Endothelial cell of umbilical vein (primary cell): ENCODE data around the gene CLCN6.

Experiments used
- CTCF ChIP-seq, 2 donors: IDR thresholded peaks; 1 replicate in 1 of 2; 2 replicates in 1 of 2; pipeline ENCODE4 v1.5.1; 2011; ENCODE audit warnings: low read length in 2 of 2, mild to moderate bottlenecking in 2 of 2, moderate library complexity in 2 of 2, control low read depth in 1 of 2, inconsistent platforms in 1 of 2, low read depth in 1 of 2; ENCODE audit not compliant: insufficient read depth in 1 of 2; ENCODE audit errors: extremely low read depth in 1 of 2
- EZH2 ChIP-seq: IDR thresholded peaks from 2 replicates; pipeline ENCODE4 v1.6.1; 2012; ENCODE audit warnings: borderline replicate concordance, low read depth, mild to moderate bottlenecking, moderate library complexity, low read length, inconsistent platforms; ENCODE audit not compliant: severe bottlenecking
- POLR2A ChIP-seq: IDR thresholded peaks from 2 replicates; pipeline ENCODE4 v1.6.1; 2012; ENCODE audit warnings: low read depth, mild to moderate bottlenecking, control low read depth, low read length

GRCh38 chr1:11856698-11857097 is 50.7 kb downstream of the CLCN6 start:
- TF ChIP-seq EZH2 (no peak), CTCF (IDR thresholded peaks at IDR 0.05; ENCODE audit: extremely low read depth in 1 of 2, insufficient read depth in 1 of 2, low read depth in 1 of 2, low read length in 2 of 2) (no peak), POLR2A (no peak)
